Activated T-helper 1 cell treated with anti-CD3 and anti-CD28 coated beads, Interleukin-12 subunit alpha, Interleukin-12 subunit beta, Interleukin-2, Interleukin-4 antibody, amounts not matched to agents 30 ng/mL and 10 ng/mL and 1 ng/mL, durations not matched to agents 14 hours and 24 hours and 36 hours (primary cell): ENCODE measurements around the gene GAN. TPM values are rescaled to one million over a fixed set of nuclear protein-coding genes. Genes with fewer than 3 reads are reported as not detected.

ENCODE experiments used
- DNase-seq: peaks from one replicate; pipeline ENCODE4 v3.0.0; 2021; ENCODE audit warnings: low spot score
- H3K27ac Mint-ChIP-seq: one replicate; pipeline ENCODE4 v1.8.0; 2021; ENCODE audit warnings: mild to moderate bottlenecking, mixed read lengths
- H3K27me3 Mint-ChIP-seq: one replicate; pipeline ENCODE4 v1.8.0; 2022; ENCODE audit warnings: mild to moderate bottlenecking, moderate library complexity, mixed read lengths; ENCODE audit not compliant: insufficient read depth
- H3K36me3 Mint-ChIP-seq: one replicate; pipeline ENCODE4 v1.8.0; 2021; ENCODE audit warnings: low read depth, mixed read lengths
- H3K4me1 Mint-ChIP-seq: one replicate; pipeline ENCODE4 v1.8.0; 2021; ENCODE audit warnings: low read depth, mixed read lengths
- H3K4me3 Mint-ChIP-seq: one replicate; pipeline ENCODE4 v1.8.0; 2021; ENCODE audit warnings: mild to moderate bottlenecking, moderate library complexity, mixed read lengths
- H3K9me3 Mint-ChIP-seq: one replicate; pipeline ENCODE4 v1.8.0; 2021; ENCODE audit warnings: mixed read lengths
- intact Hi-C: fragments of 100-400 bp; cut with micrococcal nuclease; formaldehyde crosslinking; loops from one replicate; pipeline ENCODE4 v1.15.1; 2024
- total RNA-seq: library from RNA; stranded (reverse); gene quantifications from 2 replicates; pipeline ENCODE4 v1.2.3, GENCODE V29; 2022

Gene GAN
- total RNA-seq, 1 donor from 2014 or later: 16.4 TPM

DNA sequence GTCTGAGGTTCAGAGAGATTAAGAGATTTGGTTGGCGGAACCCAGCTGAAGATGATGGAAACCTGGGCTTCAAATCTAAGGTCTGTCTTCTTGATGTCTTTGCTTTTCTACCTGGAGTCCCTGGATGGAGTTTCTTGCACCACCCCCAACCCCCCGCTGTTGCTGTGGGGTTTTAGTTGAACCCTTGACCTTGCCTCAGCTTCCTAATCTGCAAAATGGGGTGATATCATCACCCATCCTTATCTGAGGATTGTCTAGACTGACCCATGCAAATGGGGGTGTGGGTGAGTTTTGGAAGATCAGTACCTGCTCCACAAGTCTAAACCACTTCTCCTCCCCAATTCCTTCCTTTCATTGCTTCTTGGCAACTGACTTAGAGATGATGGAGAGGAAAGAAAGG, 120.8 kb downstream of the GAN start:
- intact Hi-C loops: no loop called here

DNA sequence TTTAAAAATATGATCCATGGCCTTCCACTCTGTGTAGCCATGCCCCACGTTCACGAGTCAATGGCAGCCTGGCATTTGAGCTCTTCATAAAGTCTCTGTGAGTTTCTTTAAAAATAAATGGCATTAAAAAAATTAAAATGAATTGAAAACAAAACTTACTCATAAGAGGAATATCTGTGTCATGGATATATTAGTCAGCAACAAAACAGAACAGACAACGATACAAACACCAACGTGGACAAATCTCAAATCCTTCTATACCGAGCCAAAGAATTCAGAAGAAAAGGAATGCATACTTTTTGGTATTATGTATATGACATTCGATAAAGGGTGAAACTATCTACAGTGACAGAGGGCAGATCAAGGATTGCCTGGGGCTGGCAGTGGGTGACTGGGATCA, 121.6 kb downstream of the GAN start:
- H3K36me3 Mint-ChIP-seq: no peaks in the 10 kb centered on the region
- intact Hi-C loops: no loop called here
- H3K27me3 Mint-ChIP-seq: peaks cover 18% of the 10 kb centered on the region
- peak overlapping the region; percentile 42 for H3K27ac Mint-ChIP-seq
- DNase-seq: no peak
- peaks cover 5% of the 10 kb centered on the region for H3K4me1 Mint-ChIP-seq
- no peaks in the 10 kb centered on the region for H3K9me3 Mint-ChIP-seq
- H3K4me3 Mint-ChIP-seq: no peak overlapping the region

More for the DNA sequence above, 120.8 kb downstream of the GAN start:
- peaks cover 5% of the 10 kb centered on the region for H3K4me1 Mint-ChIP-seq
- H3K9me3 Mint-ChIP-seq: no peaks in the 10 kb centered on the region
- H3K4me3 Mint-ChIP-seq: no peak overlapping the region
- H3K36me3 Mint-ChIP-seq: no peaks in the 10 kb centered on the region
- no peak overlapping the region for H3K27ac Mint-ChIP-seq
- DNase-seq: no peak
- H3K27me3 Mint-ChIP-seq: peaks cover 18% of the 10 kb centered on the region

GRCh38 chr16:81437865-81438264, 123.1 kb downstream of the GAN start:
- peaks cover 26% of the 10 kb centered on the region for H3K27me3 Mint-ChIP-seq
- H3K27ac Mint-ChIP-seq: no peak overlapping the region
- H3K36me3 Mint-ChIP-seq: no peaks in the 10 kb centered on the region
- H3K9me3 Mint-ChIP-seq: no peaks in the 10 kb centered on the region
- no peak for DNase-seq
- peaks cover 11% of the 10 kb centered on the region for H3K4me1 Mint-ChIP-seq
- no peak overlapping the region for H3K4me3 Mint-ChIP-seq
- intact Hi-C loops: no loop called here

Other genes starting within 250 kb of the GAN start
- 0.32 and 0.41 TPM in 2 replicates for gene C16orf46, start 237.7 kb upstream of the GAN start, total RNA-seq
- 16.5 and 19.1 TPM in 2 replicates for gene GCSH, start 218.6 kb upstream of the GAN start, total RNA-seq
- not detected in 2 replicates for gene BCO1, start 76.3 kb upstream of the GAN start, total RNA-seq
- 45.4 and 45.8 TPM in 2 replicates for gene CMIP, start 129.8 kb downstream of the GAN start, total RNA-seq